ENCODE measurements around the gene GNAI1.
A peak's percentile ranks its signal among the peaks of the same experiment; 100 is the strongest.
"Not testable (repeated sequence)": the region's sequence is repeated elsewhere in the genome, so short reads cannot be mapped to it uniquely, and the experiment has no call there.

Gene GNAI1

GRCh38 chr7:80133361-80134114 is 1.1 kb upstream of the GNAI1 start:
- DNase-seq: peak; percentile 39

GRCh38 chr7:80134115-80134535 is 506 bp upstream of the GNAI1 start:
- DNase-seq: no peak

GRCh38 chr7:80135309-80136104 is 876 bp downstream of the GNAI1 start:
- DNase-seq: peak; percentile 42

- DNase-seq: peak; percentile 62
Observed at GRCh38 chr7:80136261-80137055, 1.8 kb downstream of the GNAI1 start.

- no peak for DNase-seq
Observed at GRCh38 chr7:80137410-80137809, 2.8 kb downstream of the GNAI1 start.

DNA sequence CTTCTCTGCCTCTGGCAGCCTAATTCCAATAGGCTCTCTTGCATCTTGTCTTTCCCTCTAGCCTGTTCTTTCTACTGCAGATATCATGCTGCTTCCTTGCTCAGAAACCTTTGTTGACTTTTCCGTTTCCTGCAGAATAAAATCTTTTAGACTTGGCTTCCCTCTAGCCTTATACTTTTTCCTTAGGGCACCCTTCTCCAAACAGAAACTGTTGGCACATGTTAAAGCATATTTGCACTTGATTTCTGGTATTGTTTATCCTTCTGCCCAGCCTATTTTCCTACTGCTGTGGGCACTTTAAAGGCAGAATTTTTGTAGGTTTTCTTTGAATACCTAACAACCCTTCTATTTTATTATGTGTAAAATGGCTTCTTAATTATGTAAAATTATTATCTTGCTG is 4.6 kb downstream of the GNAI1 start:
- no peak for DNase-seq

DNA sequence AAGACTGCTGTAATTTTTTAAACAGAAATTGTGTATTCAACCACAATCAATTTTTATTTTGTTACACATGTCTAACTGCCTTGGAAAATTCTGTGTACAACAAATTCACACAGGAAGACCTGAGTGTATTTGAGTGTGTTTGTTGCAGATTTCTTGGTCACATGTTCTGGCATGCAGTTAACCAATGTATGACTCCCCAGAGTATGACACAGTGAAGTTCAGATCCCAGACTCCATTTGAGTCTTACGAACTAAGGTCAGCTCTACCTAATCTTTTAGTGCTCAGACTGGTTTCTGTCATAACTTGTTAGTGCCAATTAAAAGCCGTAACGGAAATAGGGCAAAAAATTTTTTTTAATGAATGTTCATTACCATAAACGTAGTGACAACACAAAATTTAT is 5.8 kb downstream of the GNAI1 start:
- DNase-seq: no peak

GRCh38 chr7:80141376-80141775 is 6.7 kb downstream of the GNAI1 start:
- no peak for DNase-seq

DNA sequence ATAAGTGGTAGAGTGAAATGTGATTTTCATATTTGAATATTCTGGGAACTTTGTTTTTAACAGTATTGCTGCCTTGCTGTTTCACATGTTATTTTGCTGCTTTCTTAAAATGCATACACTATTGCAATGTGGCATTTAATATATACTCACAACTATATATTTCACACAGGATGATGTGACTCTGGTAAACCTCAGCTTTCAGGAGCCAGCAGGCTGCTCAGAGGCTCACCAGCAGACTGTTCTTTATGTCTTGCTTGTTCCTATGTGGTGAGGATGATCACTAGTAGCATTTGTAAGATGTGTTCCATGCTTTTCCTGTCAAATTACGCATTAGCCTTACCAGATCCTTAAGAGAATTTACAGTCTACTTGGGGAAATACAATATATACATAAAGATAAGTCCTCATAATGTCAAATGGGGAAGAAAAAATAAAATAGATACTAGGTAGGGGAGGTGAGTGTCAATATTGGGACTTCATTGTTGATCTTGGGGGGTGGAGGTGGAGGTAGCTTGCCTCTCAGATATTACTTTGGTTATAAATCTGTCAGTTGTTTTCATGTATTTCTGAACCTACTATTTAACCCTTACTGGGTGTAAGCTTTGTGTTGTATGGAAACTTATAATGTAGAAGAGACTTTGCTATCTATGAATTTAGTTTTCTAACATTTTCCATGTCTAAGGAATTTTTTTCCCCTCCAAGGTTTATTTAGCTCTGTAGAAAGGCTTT is 8.4 kb downstream of the GNAI1 start:
- DNase-seq: no peak

GRCh38 chr7:80145780-80146422 is 11.3 kb downstream of the GNAI1 start:
- peak; percentile 87 for DNase-seq

- DNase-seq: no peak
Observed at GRCh38 chr7:80146545-80147182, 12.0 kb downstream of the GNAI1 start.

DNA sequence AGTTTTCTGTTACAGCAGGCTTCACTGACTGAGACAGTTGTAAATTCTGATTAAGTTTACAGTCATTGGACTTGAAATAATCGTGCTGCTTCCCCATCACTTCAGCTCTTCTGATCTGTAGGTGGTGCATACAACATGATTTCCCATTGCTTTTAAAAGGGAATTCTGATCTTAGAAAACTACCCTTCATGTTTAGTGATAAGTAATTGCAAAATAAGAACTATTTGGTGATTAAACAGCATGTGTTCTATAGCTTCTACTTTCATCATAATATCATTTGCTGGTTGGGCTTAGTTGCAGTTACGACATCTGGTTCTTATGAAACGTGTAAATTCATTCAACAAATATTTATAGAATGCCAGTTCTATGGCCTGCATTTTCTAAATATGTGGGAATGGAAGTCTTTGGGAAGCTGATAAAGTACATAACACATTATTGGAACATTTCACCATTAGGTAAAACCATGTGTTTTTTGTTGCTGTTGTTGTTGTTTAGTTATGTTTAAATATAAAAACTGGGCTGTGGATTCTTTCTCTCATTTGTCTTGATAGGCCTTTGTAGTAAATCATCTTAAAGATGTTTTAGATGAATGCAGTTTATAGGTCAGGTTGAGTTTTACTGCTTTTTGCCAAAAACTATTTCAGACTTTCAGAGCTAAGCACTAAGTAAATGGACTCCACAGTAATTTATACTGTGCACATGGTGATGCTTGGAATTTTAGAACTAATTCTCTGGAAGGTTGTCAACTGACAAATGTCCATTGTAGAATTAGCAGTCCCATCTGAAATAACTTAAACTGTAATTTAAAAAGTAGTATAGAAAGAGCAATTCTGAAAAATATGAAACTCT is 13.1 kb downstream of the GNAI1 start:
- DNase-seq: peak; percentile 97

GRCh38 chr7:80150611-80151273 is 16.1 kb downstream of the GNAI1 start:
- DNase-seq: peak; percentile 91

GRCh38 chr7:80151274-80151665 is 16.6 kb downstream of the GNAI1 start:
- DNase-seq: peak; percentile 85

DNA sequence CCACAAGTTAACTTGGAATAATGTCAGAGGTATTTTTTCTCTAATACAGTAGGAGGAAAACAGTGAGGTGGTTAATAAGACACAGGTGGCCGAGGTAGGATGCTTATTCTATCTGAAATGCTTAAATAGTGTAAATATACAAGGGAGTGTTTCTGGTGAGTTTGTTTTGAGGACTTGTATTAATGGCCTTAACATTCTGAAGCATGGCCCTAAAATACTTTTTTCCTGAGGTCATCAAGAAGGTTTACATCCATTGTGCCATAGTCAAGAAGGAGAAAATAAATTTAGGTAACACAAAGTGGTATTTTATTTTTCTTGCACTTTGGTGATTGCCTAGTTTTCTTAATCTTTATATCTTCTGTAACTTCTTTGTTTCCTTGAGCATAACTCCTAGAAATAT is 18.8 kb downstream of the GNAI1 start:
- DNase-seq: peak; percentile 50

DNA sequence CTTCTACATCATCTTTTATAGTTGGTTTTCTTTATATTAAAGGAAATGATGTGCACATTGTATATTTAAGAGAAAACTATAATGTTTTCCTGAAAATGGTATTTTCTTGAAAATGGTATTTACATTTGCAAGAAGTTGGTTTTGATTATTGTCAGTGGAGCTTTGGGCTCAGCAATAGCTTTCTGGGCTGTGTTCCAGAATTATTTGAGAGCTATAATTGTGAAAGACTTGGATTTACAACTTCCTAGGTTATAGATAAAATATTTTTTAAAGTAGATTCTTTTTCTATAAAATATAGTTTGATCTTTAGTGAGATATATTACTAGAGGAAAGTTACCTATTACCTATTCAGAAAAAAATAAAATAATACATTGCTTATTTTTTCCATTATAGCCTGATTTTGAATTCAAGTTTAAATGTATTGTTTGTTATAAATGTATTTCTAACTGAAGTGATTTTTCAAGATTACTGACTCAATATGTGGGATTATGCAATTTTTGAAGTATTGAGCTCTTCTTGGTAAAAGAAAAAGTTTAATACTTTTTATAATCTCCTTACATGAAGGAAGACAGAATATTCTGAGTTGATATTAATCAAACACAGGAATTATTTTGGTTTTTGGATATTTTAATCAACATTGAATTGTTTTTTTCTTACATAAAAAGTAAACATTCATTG is 20.2 kb downstream of the GNAI1 start:
- peak; percentile 68 for DNase-seq

DNA sequence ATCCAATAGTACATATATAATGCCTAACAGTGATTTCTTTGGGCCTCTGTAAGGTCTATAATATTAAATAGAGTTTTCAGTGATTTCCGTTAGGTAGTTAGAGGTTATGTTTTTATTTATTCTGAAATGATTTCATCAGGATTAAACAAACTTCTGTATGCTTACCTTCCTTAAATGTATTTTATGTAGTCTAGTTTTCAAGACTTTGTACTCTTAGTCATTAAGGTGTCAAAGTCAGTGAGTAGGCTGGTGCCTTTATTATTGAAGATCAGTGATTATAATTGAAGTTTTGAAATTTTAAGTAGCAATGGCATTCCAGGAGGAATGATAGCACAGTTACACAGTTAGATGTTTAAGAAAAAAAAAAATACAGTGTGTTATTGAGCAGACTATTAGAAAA is 20.7 kb downstream of the GNAI1 start:
- DNase-seq: no peak

- not testable (repeated sequence) for DNase-seq
Observed at GRCh38 chr7:80157770-80158169, 23.1 kb downstream of the GNAI1 start.

GRCh38 chr7:80159802-80160201 is 25.2 kb downstream of the GNAI1 start:
- DNase-seq: no peak

- DNase-seq: no peak
Observed at GRCh38 chr7:80161466-80161865, 26.8 kb downstream of the GNAI1 start.
